Measurements from ENCODE around the gene ZCCHC7. TPM values are rescaled to one million over a fixed set of nuclear protein-coding genes. Genes with fewer than 3 reads are reported as not detected.
A peak's percentile ranks its signal among the peaks of the same experiment; 100 is the strongest.

ZCCHC7 gene
- total RNA-seq, 1 donor, result 32.6 TPM

DNA sequence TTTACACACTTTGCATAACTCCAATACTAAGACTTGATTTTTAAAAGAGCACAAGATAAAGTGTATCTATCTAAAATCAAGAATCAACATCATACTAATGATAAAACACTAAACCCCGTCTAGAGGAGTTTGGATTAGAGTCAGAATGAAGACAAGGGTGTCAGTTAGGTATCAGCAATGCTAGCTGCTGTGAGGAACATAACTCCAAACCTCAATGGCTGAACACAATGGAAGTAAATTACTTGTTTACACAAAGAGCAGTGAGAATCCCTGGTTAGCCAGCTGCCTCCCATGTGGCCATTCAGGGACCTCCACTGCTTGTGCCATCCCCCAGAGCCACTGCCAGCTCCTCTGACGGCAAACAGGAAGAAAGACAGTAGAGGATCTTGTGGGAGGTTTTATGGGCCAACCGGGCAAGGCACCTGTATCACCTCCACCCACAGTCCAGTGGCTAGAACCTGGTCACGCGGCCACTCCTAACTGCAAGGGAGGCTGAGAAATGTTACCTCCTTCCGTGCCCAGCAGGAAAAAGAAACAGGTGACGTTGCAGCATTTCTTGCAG, 278.2 kb downstream of the ZCCHC7 start:
- Histone ChIP-seq H3K36me3 (ENCODE audit: insufficient read depth, low read length) (no peaks in the 10 kb centered on the region), H3K4me3 (ENCODE audit: insufficient read depth, low read length) (no peak overlapping the region), H3K27me3 (ENCODE audit: insufficient read depth, low read length) (no peaks in the 10 kb centered on the region), H3K27ac (ENCODE audit: low read depth, low read length) (no peak overlapping the region), H2AFZ (ENCODE audit: low read length) (no peak overlapping the region), H4K20me1 (ENCODE audit: insufficient read depth, low read length) (no peaks in the 10 kb centered on the region), H3K4me1 (ENCODE audit: insufficient read depth, low read length) (no peaks in the 10 kb centered on the region), H3K9me3 (ENCODE audit: low read depth, low read length) (no peaks in the 10 kb centered on the region), H3K79me2 (ENCODE audit: insufficient read depth, low read length) (no peaks in the 10 kb centered on the region), H3K4me2 (ENCODE audit: insufficient read depth, low read length) (no peak overlapping the region)
- TF ChIP-seq, protein P1, sequence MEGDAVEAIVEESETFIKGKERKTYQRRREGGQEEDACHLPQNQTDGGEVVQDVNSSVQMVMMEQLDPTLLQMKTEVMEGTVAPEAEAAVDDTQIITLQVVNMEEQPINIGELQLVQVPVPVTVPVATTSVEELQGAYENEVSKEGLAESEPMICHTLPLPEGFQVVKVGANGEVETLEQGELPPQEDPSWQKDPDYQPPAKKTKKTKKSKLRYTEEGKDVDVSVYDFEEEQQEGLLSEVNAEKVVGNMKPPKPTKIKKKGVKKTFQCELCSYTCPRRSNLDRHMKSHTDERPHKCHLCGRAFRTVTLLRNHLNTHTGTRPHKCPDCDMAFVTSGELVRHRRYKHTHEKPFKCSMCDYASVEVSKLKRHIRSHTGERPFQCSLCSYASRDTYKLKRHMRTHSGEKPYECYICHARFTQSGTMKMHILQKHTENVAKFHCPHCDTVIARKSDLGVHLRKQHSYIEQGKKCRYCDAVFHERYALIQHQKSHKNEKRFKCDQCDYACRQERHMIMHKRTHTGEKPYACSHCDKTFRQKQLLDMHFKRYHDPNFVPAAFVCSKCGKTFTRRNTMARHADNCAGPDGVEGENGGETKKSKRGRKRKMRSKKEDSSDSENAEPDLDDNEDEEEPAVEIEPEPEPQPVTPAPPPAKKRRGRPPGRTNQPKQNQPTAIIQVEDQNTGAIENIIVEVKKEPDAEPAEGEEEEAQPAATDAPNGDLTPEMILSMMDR (IDR thresholded peaks at IDR 0.05; ENCODE audit: extremely low read depth, low read depth, low read length), result no peak
- DNase-seq (ENCODE audit: insufficient read length, low spot score, missing footprints), result no peak

DNA sequence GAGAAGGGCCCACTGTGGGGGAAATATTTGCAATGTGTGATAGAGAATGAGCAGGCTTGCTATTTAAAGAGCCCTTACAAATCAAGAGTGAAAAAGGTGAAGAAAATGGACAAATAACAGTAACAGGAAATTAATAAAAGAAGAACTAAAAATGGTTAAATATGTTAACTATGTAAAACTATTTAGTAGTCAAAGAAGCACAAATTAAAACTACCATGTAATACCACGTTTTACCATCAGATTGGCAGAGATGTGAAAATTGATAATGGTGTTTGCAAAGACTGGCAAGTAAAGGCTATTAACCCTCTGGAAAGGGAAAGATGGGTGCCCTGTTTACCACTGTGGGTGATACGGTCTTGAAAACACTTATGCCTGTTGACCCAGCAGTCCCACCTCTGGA, 279.0 kb downstream of the ZCCHC7 start:
- H3K79me2 ChIP-seq (ENCODE audit: insufficient read depth, low read length), result no peaks in the 10 kb centered on the region
- H4K20me1 ChIP-seq (ENCODE audit: insufficient read depth, low read length), result no peaks in the 10 kb centered on the region
- H3K4me1 ChIP-seq (ENCODE audit: insufficient read depth, low read length), result no peaks in the 10 kb centered on the region
- no peak overlapping the region for H2AFZ ChIP-seq (ENCODE audit: low read length)
- TF ChIP-seq, protein P1 (IDR thresholded peaks at IDR 0.05; ENCODE audit: extremely low read depth, low read depth, low read length), result no peak
- H3K36me3 ChIP-seq (ENCODE audit: insufficient read depth, low read length), result no peaks in the 10 kb centered on the region
- no peak overlapping the region for H3K4me3 ChIP-seq (ENCODE audit: insufficient read depth, low read length)
- peak; percentile 37 for DNase-seq (ENCODE audit: insufficient read length, low spot score, missing footprints)
- H3K27ac ChIP-seq (ENCODE audit: low read depth, low read length), result no peak overlapping the region
- no peak overlapping the region for H3K4me2 ChIP-seq (ENCODE audit: insufficient read depth, low read length)
- H3K9me3 ChIP-seq (ENCODE audit: low read depth, low read length), result no peaks in the 10 kb centered on the region
- H3K27me3 ChIP-seq (ENCODE audit: insufficient read depth, low read length), result no peaks in the 10 kb centered on the region

DNA sequence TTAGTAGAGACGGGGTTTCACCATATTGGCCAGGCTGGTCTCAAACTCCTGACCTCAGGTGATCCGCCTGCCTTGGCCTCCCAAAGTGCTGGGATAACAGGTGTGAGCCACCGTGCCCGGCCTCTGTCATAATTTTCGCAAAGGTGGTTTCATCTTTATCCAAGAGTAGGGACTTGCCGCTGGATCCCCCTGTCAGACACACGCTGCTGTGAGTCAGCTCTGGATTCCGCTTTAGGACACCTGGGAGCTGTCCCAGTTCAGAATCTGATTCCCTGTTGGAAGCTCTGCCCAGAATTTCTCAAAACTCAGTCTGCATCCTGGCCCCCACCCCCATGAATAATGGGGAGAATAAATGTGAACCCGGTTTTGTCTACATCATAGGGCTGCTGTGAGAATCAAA, 284.2 kb downstream of the ZCCHC7 start:
- H3K27ac ChIP-seq (ENCODE audit: low read depth, low read length), result no peak overlapping the region
- H3K36me3 ChIP-seq (ENCODE audit: insufficient read depth, low read length), result no peaks in the 10 kb centered on the region
- H4K20me1 ChIP-seq (ENCODE audit: insufficient read depth, low read length), result no peaks in the 10 kb centered on the region
- peak; percentile 62 for DNase-seq (ENCODE audit: insufficient read length, low spot score, missing footprints)
- no peak overlapping the region for H2AFZ ChIP-seq (ENCODE audit: low read length)
- H3K4me2 ChIP-seq (ENCODE audit: insufficient read depth, low read length), result no peak overlapping the region
- peaks cover 6% of the 10 kb centered on the region for H3K27me3 ChIP-seq (ENCODE audit: insufficient read depth, low read length)
- TF ChIP-seq, protein P1 (IDR thresholded peaks at IDR 0.05; ENCODE audit: extremely low read depth, low read depth, low read length), result no peak
- no peaks in the 10 kb centered on the region for H3K4me1 ChIP-seq (ENCODE audit: insufficient read depth, low read length)
- no peaks in the 10 kb centered on the region for H3K79me2 ChIP-seq (ENCODE audit: insufficient read depth, low read length)
- no peak overlapping the region for H3K4me3 ChIP-seq (ENCODE audit: insufficient read depth, low read length)
- no peaks in the 10 kb centered on the region for H3K9me3 ChIP-seq (ENCODE audit: low read depth, low read length)

DNA sequence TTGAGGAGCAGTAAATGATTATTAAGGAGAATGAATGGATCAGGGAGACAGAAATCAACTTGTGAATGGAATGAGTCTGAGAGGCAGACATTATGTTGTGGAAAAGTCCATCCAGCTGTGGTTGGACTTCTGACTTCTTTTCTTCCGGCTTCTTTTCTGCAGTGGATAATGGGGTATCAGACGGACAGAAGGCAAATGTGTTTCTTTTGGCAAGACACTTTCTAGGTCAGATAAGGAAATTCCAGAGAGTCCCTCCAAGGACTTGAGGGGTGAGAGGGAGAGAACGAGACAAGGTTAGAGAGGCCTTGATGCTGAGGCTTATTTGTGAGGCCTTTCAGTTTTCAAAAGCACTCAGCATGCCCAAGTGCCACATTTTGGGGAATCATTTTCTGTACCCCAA, 285.0 kb downstream of the ZCCHC7 start:
- Histone ChIP-seq H3K9me3 (ENCODE audit: low read depth, low read length) (no peaks in the 10 kb centered on the region), H3K27ac (ENCODE audit: low read depth, low read length) (no peak overlapping the region), H3K4me2 (ENCODE audit: insufficient read depth, low read length) (no peak overlapping the region), H3K4me3 (ENCODE audit: insufficient read depth, low read length) (no peak overlapping the region), H2AFZ (ENCODE audit: low read length) (no peak overlapping the region), H3K27me3 (ENCODE audit: insufficient read depth, low read length) (peaks cover 6% of the 10 kb centered on the region), H3K36me3 (ENCODE audit: insufficient read depth, low read length) (no peaks in the 10 kb centered on the region), H4K20me1 (ENCODE audit: insufficient read depth, low read length) (no peaks in the 10 kb centered on the region), H3K4me1 (ENCODE audit: insufficient read depth, low read length) (no peaks in the 10 kb centered on the region), H3K79me2 (ENCODE audit: insufficient read depth, low read length) (no peaks in the 10 kb centered on the region)
- TF ChIP-seq, protein P1 (IDR thresholded peaks at IDR 0.05; ENCODE audit: extremely low read depth, low read depth, low read length), result no peak
- DNase-seq (ENCODE audit: insufficient read length, low spot score, missing footprints), result peak; percentile 10
